HL-60 (cell line): Measurements from ENCODE around the gene MYO1E.

Experiments used
- DNase-seq, 2 experiments: peaks; one replicate each; pipeline ENCODE4 v3.0.0-alpha.2; 2010 to 2020; ENCODE audit warnings: low read depth in 1 of 2, low spot score in 1 of 2
- H3K27ac ChIP-seq: fragments of 250-450 bp; sonication (Bioruptor Pico); replicated peaks from 2 replicates; pipeline ENCODE4 v1.5.1; 2020; ENCODE audit warnings: mild to moderate bottlenecking, moderate library complexity
- H3K27me3 ChIP-seq: fragments of 250-450 bp; sonication (Bioruptor Pico); 2 replicates; pipeline ENCODE4 v1.5.1; 2021; ENCODE audit warnings: mild to moderate bottlenecking, moderate library complexity; ENCODE audit not compliant: insufficient read depth, poor library complexity, severe bottlenecking
- H3K4me3 ChIP-seq: replicated peaks from 2 replicates; pipeline ENCODE4 v1.5.1; 2011; ENCODE audit warnings: mild to moderate bottlenecking, control low read depth, low read length; ENCODE audit not compliant: insufficient read depth
- CTCF ChIP-seq: IDR thresholded peaks from one replicate; pipeline ENCODE4 v1.5.1; 2011; ENCODE audit warnings: low read length, control low read depth, inconsistent platforms; ENCODE audit not compliant: insufficient read depth
- GABPA ChIP-seq: IDR thresholded peaks from 2 replicates; pipeline ENCODE4 v1.6.1; 2012; ENCODE audit warnings: low read depth
- POLR2AphosphoS5 ChIP-seq: IDR thresholded peaks from 2 replicates; pipeline ENCODE4 v1.6.1; 2012; ENCODE audit warnings: low read depth
- REST ChIP-seq: IDR thresholded peaks from 2 replicates; pipeline ENCODE4 v1.6.1; 2012; ENCODE audit warnings: low read depth; ENCODE audit not compliant: insufficient replicate concordance
- SPI1 ChIP-seq: IDR thresholded peaks from 2 replicates; pipeline ENCODE4 v1.6.1; 2012; ENCODE audit warnings: low read depth, mild to moderate bottlenecking, borderline replicate concordance

The MYO1E gene

DNA sequence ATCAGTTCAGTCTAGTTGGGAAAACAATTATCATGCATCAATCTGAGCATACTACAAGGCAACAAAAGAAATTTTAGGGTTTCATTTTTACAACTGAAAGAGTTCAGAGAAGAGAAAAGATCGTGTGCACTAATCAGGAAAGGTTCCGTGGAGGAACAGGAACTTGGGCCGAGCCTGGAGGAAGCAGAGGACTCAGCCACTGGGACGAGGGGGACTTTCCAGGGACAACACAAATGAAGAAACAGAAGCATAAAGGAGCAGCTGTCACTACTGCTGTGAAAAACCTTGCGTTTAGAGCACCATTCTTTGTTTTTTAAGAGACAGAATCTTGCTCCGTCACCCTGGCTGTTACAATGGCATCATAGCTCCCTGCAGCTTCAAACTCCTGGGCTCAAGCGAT is 60.5 kb downstream of the MYO1E start:
- Histone ChIP-seq H3K27me3 (peaks cover 2% of the 10 kb centered on the region), H3K27ac (no peak overlapping the region), H3K4me3 (no peak overlapping the region)
- DNase-seq, result no peak
- TF ChIP-seq REST (no peak), GABPA (no peak), SPI1 (no peak), POLR2AphosphoS5 (no peak), CTCF (no peak)

DNA sequence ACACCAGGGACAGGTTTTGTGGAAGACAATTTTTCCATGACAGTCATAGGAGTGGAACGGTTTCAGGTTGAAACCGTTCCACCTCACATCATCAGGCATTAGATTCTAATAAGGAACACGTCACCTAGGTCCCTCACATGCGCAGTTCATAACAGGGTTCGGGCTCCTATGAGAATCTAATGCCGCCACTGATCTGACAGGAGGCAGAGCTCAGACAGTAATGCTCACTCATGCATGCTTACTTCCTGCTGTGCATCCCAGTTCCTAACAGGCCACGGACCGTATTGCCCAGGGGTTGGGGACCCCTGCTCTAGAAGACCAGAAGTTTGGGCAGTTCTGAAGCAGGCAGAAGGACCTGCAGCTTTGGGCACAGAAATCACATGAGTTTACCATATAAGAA is 61.5 kb downstream of the MYO1E start:
- Histone ChIP-seq H3K27ac (no peak overlapping the region), H3K27me3 (peaks cover 2% of the 10 kb centered on the region), H3K4me3 (no peak overlapping the region)
- no peak for TF ChIP-seq SPI1
- no peak for TF ChIP-seq POLR2AphosphoS5
- TF ChIP-seq REST, result no peak
- TF ChIP-seq CTCF, result no peak
- DNase-seq, result no peak

DNA sequence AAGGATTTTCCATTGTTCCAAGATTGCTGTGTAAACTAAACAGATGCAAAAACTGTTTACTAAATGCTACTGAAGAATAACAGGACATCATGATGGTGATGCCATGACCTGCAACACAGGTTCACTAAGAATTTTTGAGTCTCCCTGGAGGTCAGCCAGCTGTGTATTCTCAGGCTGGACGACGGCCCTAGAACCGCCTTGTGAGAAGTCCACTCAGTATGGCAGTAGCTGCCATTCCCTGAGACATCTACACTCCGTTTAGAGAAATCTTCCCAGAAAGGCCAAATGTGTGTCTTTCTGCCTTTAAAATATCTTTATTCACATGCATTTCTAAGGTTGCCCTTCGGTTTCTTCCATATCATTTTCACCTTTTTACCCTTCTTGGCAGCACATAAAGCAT is 63.3 kb downstream of the MYO1E start:
- Histone ChIP-seq H3K4me3 (no peak overlapping the region), H3K27me3 (peaks cover 2% of the 10 kb centered on the region), H3K27ac (no peak overlapping the region)
- TF ChIP-seq GABPA, result no peak
- TF ChIP-seq POLR2AphosphoS5, result no peak
- no peak for TF ChIP-seq SPI1
- no peak for TF ChIP-seq REST
- no peak for TF ChIP-seq CTCF
- DNase-seq, result no peak
